ENCODE measurements around the gene HSP90AA1. TPM values are rescaled to one million over a fixed set of nuclear protein-coding genes. Genes with fewer than 3 reads are reported as not detected.

Gene HSP90AA1
- total RNA-seq, 1 donor from 2014 or later, result 74.6 TPM

- H3K36me3 ChIP-seq (ENCODE audit: control insufficient read depth in 3 of 3, insufficient read depth in 3 of 3, low read length in 3 of 3), result peaks cover 59 to 66% (median 64%) of the 10 kb centered on the region in 3 donors
- no peak overlapping the region for H3K4me3 ChIP-seq (ENCODE audit: low read length in 3 of 3)
- H3K9ac ChIP-seq (ENCODE audit: low read depth in 1 of 3, low read length in 3 of 3), result peak overlapping the region in 1 of 3 donors; percentile 25
- H3K27me3 ChIP-seq (ENCODE audit: control insufficient read depth in 3 of 3, insufficient read depth in 3 of 3, low read length in 3 of 3), result no peaks in the 10 kb centered on the region
- peak overlapping the region; percentile 23 for H3K27ac ChIP-seq (ENCODE audit: low read depth, low read length)
- no peaks in the 10 kb centered on the region for H3K9me3 ChIP-seq (ENCODE audit: control insufficient read depth in 3 of 3, low read length in 3 of 3)
- H3K4me1 ChIP-seq (ENCODE audit: control insufficient read depth in 3 of 3, insufficient read depth in 3 of 3, low read length in 3 of 3), result peaks cover 36 to 46% (median 38%) of the 10 kb centered on the region in 3 donors
Measured at GRCh38 chr14:102046337-102047278, 40.2 kb downstream of the HSP90AA1 start.

GRCh38 chr14:102044566-102044965 is 42.3 kb downstream of the HSP90AA1 start:
- Histone ChIP-seq H3K36me3 (ENCODE audit: control insufficient read depth in 3 of 3, insufficient read depth in 3 of 3, low read length in 3 of 3) (peaks cover 67 to 74% (median 71%) of the 10 kb centered on the region in 3 donors), H3K4me3 (ENCODE audit: low read length in 3 of 3) (no peak overlapping the region), H3K27ac (ENCODE audit: low read depth, low read length) (peak overlapping the region; percentile 70), H3K4me1 (ENCODE audit: control insufficient read depth in 3 of 3, insufficient read depth in 3 of 3, low read length in 3 of 3) (peaks cover 23 to 31% (median 24%) of the 10 kb centered on the region in 3 donors), H3K9ac (ENCODE audit: low read depth in 1 of 3, low read length in 3 of 3) (peak overlapping the region in 1 of 3 donors; percentile 66), H3K27me3 (ENCODE audit: control insufficient read depth in 3 of 3, insufficient read depth in 3 of 3, low read length in 3 of 3) (no peaks in the 10 kb centered on the region), H3K9me3 (ENCODE audit: control insufficient read depth in 3 of 3, low read length in 3 of 3) (no peaks in the 10 kb centered on the region)

- Histone ChIP-seq H3K9me3 (ENCODE audit: control insufficient read depth in 3 of 3, low read length in 3 of 3) (no peaks in the 10 kb centered on the region), H3K36me3 (ENCODE audit: control insufficient read depth in 3 of 3, insufficient read depth in 3 of 3, low read length in 3 of 3) (peaks cover 67 to 74% (median 71%) of the 10 kb centered on the region in 3 donors), H3K27me3 (ENCODE audit: control insufficient read depth in 3 of 3, insufficient read depth in 3 of 3, low read length in 3 of 3) (no peaks in the 10 kb centered on the region), H3K27ac (ENCODE audit: low read depth, low read length) (peak overlapping the region; percentile 70), H3K4me3 (ENCODE audit: low read length in 3 of 3) (peak overlapping the region in 1 of 3 donors; percentile 34), H3K9ac (ENCODE audit: low read depth in 1 of 3, low read length in 3 of 3) (peak overlapping the region; percentile 1 to 66 (median 46)), H3K4me1 (ENCODE audit: control insufficient read depth in 3 of 3, insufficient read depth in 3 of 3, low read length in 3 of 3) (peaks cover 20 to 31% (median 21%) of the 10 kb centered on the region in 3 donors)
Measured at GRCh38 chr14:102043251-102044025, 43.4 kb downstream of the HSP90AA1 start.

- H3K36me3 ChIP-seq (ENCODE audit: control insufficient read depth in 3 of 3, insufficient read depth in 3 of 3, low read length in 3 of 3), result peaks cover 67 to 73% (median 70%) of the 10 kb centered on the region in 3 donors
- H3K27ac ChIP-seq (ENCODE audit: low read depth, low read length), result peak overlapping the region; percentile 70
Measured at GRCh38 chr14:102042699-102043098, 44.1 kb downstream of the HSP90AA1 start.

GRCh38 chr14:102040153-102040552 is 46.7 kb downstream of the HSP90AA1 start:
- Histone ChIP-seq H3K9me3 (ENCODE audit: control insufficient read depth in 3 of 3, low read length in 3 of 3) (no peaks in the 10 kb centered on the region), H3K9ac (ENCODE audit: low read depth in 1 of 3, low read length in 3 of 3) (no peak overlapping the region), H3K4me1 (ENCODE audit: control insufficient read depth in 3 of 3, insufficient read depth in 3 of 3, low read length in 3 of 3) (peaks cover 12 to 18% (median 12%) of the 10 kb centered on the region in 3 donors), H3K27me3 (ENCODE audit: control insufficient read depth in 3 of 3, insufficient read depth in 3 of 3, low read length in 3 of 3) (no peaks in the 10 kb centered on the region), H3K27ac (ENCODE audit: low read depth, low read length) (no peak overlapping the region), H3K36me3 (ENCODE audit: control insufficient read depth in 3 of 3, insufficient read depth in 3 of 3, low read length in 3 of 3) (peaks cover 80 to 88% (median 85%) of the 10 kb centered on the region in 3 donors), H3K4me3 (ENCODE audit: low read length in 3 of 3) (no peak overlapping the region)

More at GRCh38 chr14:102042699-102043098, 44.1 kb downstream of the HSP90AA1 start:
- no peaks in the 10 kb centered on the region for H3K9me3 ChIP-seq (ENCODE audit: control insufficient read depth in 3 of 3, low read length in 3 of 3)
- H3K9ac ChIP-seq (ENCODE audit: low read depth in 1 of 3, low read length in 3 of 3), result no peak overlapping the region
- H3K4me1 ChIP-seq (ENCODE audit: control insufficient read depth in 3 of 3, insufficient read depth in 3 of 3, low read length in 3 of 3), result peaks cover 20 to 31% (median 21%) of the 10 kb centered on the region in 3 donors
- no peaks in the 10 kb centered on the region for H3K27me3 ChIP-seq (ENCODE audit: control insufficient read depth in 3 of 3, insufficient read depth in 3 of 3, low read length in 3 of 3)
- no peak overlapping the region for H3K4me3 ChIP-seq (ENCODE audit: low read length in 3 of 3)

GRCh38 chr14:102039157-102039556 is 47.7 kb downstream of the HSP90AA1 start:
- Histone ChIP-seq H3K9me3 (ENCODE audit: control insufficient read depth in 3 of 3, low read length in 3 of 3) (no peaks in the 10 kb centered on the region), H3K9ac (ENCODE audit: low read depth in 1 of 3, low read length in 3 of 3) (no peak overlapping the region), H3K36me3 (ENCODE audit: control insufficient read depth in 3 of 3, insufficient read depth in 3 of 3, low read length in 3 of 3) (peaks cover 80 to 85% (median 83%) of the 10 kb centered on the region in 3 donors), H3K27me3 (ENCODE audit: control insufficient read depth in 3 of 3, insufficient read depth in 3 of 3, low read length in 3 of 3) (no peaks in the 10 kb centered on the region), H3K27ac (ENCODE audit: low read depth, low read length) (no peak overlapping the region), H3K4me3 (ENCODE audit: low read length in 3 of 3) (no peak overlapping the region), H3K4me1 (ENCODE audit: control insufficient read depth in 3 of 3, insufficient read depth in 3 of 3, low read length in 3 of 3) (peaks cover 9 to 13% (median 10%) of the 10 kb centered on the region in 3 donors)

- peaks cover 85 to 89% (median 86%) of the 10 kb centered on the region in 3 donors for H3K36me3 ChIP-seq (ENCODE audit: control insufficient read depth in 3 of 3, insufficient read depth in 3 of 3, low read length in 3 of 3)
- H3K27ac ChIP-seq (ENCODE audit: low read depth, low read length), result no peak overlapping the region
- no peaks in the 10 kb centered on the region for H3K9me3 ChIP-seq (ENCODE audit: control insufficient read depth in 3 of 3, low read length in 3 of 3)
- H3K4me3 ChIP-seq (ENCODE audit: low read length in 3 of 3), result no peak overlapping the region
- no peak overlapping the region for H3K9ac ChIP-seq (ENCODE audit: low read depth in 1 of 3, low read length in 3 of 3)
- no peaks in the 10 kb centered on the region for H3K27me3 ChIP-seq (ENCODE audit: control insufficient read depth in 3 of 3, insufficient read depth in 3 of 3, low read length in 3 of 3)
- peaks cover 0 to under 1% (median 0%) of the 10 kb centered on the region in 3 donors for H3K4me1 ChIP-seq (ENCODE audit: control insufficient read depth in 3 of 3, insufficient read depth in 3 of 3, low read length in 3 of 3)
Measured at GRCh38 chr14:102037686-102038085, 49.2 kb downstream of the HSP90AA1 start.

GRCh38 chr14:102035914-102036313 is 50.9 kb downstream of the HSP90AA1 start:
- Histone ChIP-seq H3K4me3 (ENCODE audit: low read length in 3 of 3) (no peak overlapping the region), H3K9ac (ENCODE audit: low read depth in 1 of 3, low read length in 3 of 3) (no peak overlapping the region), H3K4me1 (ENCODE audit: control insufficient read depth in 3 of 3, insufficient read depth in 3 of 3, low read length in 3 of 3) (no peaks in the 10 kb centered on the region), H3K27ac (ENCODE audit: low read depth, low read length) (no peak overlapping the region), H3K9me3 (ENCODE audit: control insufficient read depth in 3 of 3, low read length in 3 of 3) (no peaks in the 10 kb centered on the region), H3K27me3 (ENCODE audit: control insufficient read depth in 3 of 3, insufficient read depth in 3 of 3, low read length in 3 of 3) (no peaks in the 10 kb centered on the region), H3K36me3 (ENCODE audit: control insufficient read depth in 3 of 3, insufficient read depth in 3 of 3, low read length in 3 of 3) (peaks cover 83 to 86% (median 83%) of the 10 kb centered on the region in 3 donors)

- Histone ChIP-seq H3K27me3 (ENCODE audit: control insufficient read depth in 3 of 3, insufficient read depth in 3 of 3, low read length in 3 of 3) (no peaks in the 10 kb centered on the region), H3K27ac (ENCODE audit: low read depth, low read length) (no peak overlapping the region), H3K36me3 (ENCODE audit: control insufficient read depth in 3 of 3, insufficient read depth in 3 of 3, low read length in 3 of 3) (peaks cover 83 to 85% (median 84%) of the 10 kb centered on the region in 3 donors), H3K9ac (ENCODE audit: low read depth in 1 of 3, low read length in 3 of 3) (no peak overlapping the region), H3K9me3 (ENCODE audit: control insufficient read depth in 3 of 3, low read length in 3 of 3) (no peaks in the 10 kb centered on the region), H3K4me3 (ENCODE audit: low read length in 3 of 3) (no peak overlapping the region), H3K4me1 (ENCODE audit: control insufficient read depth in 3 of 3, insufficient read depth in 3 of 3, low read length in 3 of 3) (no peaks in the 10 kb centered on the region)
Measured at GRCh38 chr14:102034301-102034700, 52.5 kb downstream of the HSP90AA1 start.

Measured in skeletal muscle tissue (tissue), 4 donors.